Testis (tissue), 3 donors: ENCODE data around the gene WNK1. TPM values are rescaled to one million over a fixed set of nuclear protein-coding genes. Genes with fewer than 3 reads are reported as not detected.
A peak's percentile ranks its signal among the peaks of the same experiment; 100 is the strongest.

Experiments used
- DNase-seq: peaks from one replicate; pipeline ENCODE4 v3.0.0-alpha.2; 2019
- H3K27ac ChIP-seq, 2 donors: fragments of 200-600 bp; sonication (generic); one replicate each; pipeline ENCODE4 v1.5.1; 2019
- H3K27me3 ChIP-seq: fragments of 200-600 bp; sonication (generic); one replicate; pipeline ENCODE4 v1.5.1; 2019
- H3K36me3 ChIP-seq: fragments of 200-600 bp; sonication (generic); one replicate; pipeline ENCODE4 v1.5.1; 2017; ENCODE audit warnings: low read depth; ENCODE audit errors: missing control alignments
- H3K4me1 ChIP-seq: fragments of 200-600 bp; sonication (generic); one replicate; pipeline ENCODE4 v1.5.1; 2019
- H3K4me3 ChIP-seq, 2 donors: fragments of 200-600 bp; sonication (generic); one replicate each; pipeline ENCODE4 v1.5.1; 2017 to 2019
- H3K9me3 ChIP-seq: fragments of 200-600 bp; sonication (generic); one replicate; pipeline ENCODE4 v1.5.1; 2017
- CTCF ChIP-seq, 3 experiments: fragments of 450-650 bp in 2 of 3; fragments of 200-600 bp in 1 of 3; sonication (generic) in 1 of 3; IDR thresholded peaks; one replicate each; pipeline ENCODE4 v1.5.1; 2016 to 2019; ENCODE audit warnings: antibody characterized with exemption in 3 of 3, mild to moderate bottlenecking in 2 of 3, moderate library complexity in 1 of 3
- POLR2A ChIP-seq: fragments of 450-650 bp; IDR thresholded peaks from one replicate; pipeline ENCODE4 v1.6.1; 2017; ENCODE audit warnings: antibody characterized with exemption, mild to moderate bottlenecking, moderate library complexity
- WGBS, 2 donors: methylation state at CpG; one replicate each; pipeline ENCODE4 v1.1.5; 2018; 5-methylcytosine and 5-hydroxymethylcytosine counted together
- intact Hi-C: fragments of 100-400 bp; cut with DNase I; formaldehyde crosslinking; loops from one replicate; pipeline ENCODE4 v1.15.1; 2023; ENCODE audit warnings: low total_unique reads
- polyA plus RNA-seq: library from polyadenylated mRNA; stranded (reverse); fragments of 350-450 nt; fragmentation: Illumina TruSeq; extraction: RNeasy Lipid Tissue Mini Kit (QIAGEN cat#74804); gene quantifications from one replicate; pipeline ENCODE4 v1.2.3, GENCODE V29; 2014; ENCODE audit warnings: low read depth, low replicate concordance; ENCODE audit not compliant: insufficient read depth
- total RNA-seq, 2 donors: library from RNA; depleted of rRNA; stranded (reverse); fragments of >200 nt; gene quantifications; one replicate each; pipeline ENCODE4 v1.2.3, GENCODE V29; 2016

Gene WNK1
- total and polyA plus RNA-seq, 3 donors from 2014 or later = 152 to 276 (median 259) TPM

- TF ChIP-seq POLR2A (no peak), CTCF (IDR thresholded peaks at IDR 0.05) (no peak)
- 0 to 1% methylated on average over 35 to 63 of the region's 63 CpGs for WGBS, 2 donors
- intact Hi-C loops = loop anchor here (5.0 to 10.0 kb wide), 2 partner anchors 109 to 177 kb away; no protein-coding TSS in a partner anchor
These were observed 1.5 kb downstream of the WNK1 start for GRCh38 chr12:753611-754472.

GRCh38 chr12:754473-754820 is 2.1 kb downstream of the WNK1 start:
- intact Hi-C loops = loop anchor here (5.0 to 10.0 kb wide), 2 partner anchors 110 to 177 kb away; no protein-coding TSS in a partner anchor
- DNase-seq = peak; percentile 23
- Histone ChIP-seq H3K36me3 (no peaks in the 10 kb centered on the region), H3K4me1 (peaks cover 5% of the 10 kb centered on the region), H3K4me3 (peak overlapping the region; percentile 86 to 96), H3K27me3 (no peaks in the 10 kb centered on the region), H3K9me3 (no peaks in the 10 kb centered on the region), H3K27ac (peak overlapping the region; percentile 96 to 99)
- 0% methylated on average over 5 of the region's 5 CpGs for WGBS, 2 donors
- no peak for TF ChIP-seq POLR2A
- no peak for TF ChIP-seq CTCF (IDR thresholded peaks at IDR 0.05)

More at GRCh38 chr12:753611-754472, 1.5 kb downstream of the WNK1 start:
- H3K27ac ChIP-seq = peak overlapping the region; percentile 96 to 99
- H3K4me3 ChIP-seq = peak overlapping the region; percentile 86 to 96
- no peaks in the 10 kb centered on the region for H3K36me3 ChIP-seq
- peak; percentile 41 for DNase-seq
- no peaks in the 10 kb centered on the region for H3K9me3 ChIP-seq
- peaks cover 5% of the 10 kb centered on the region for H3K4me1 ChIP-seq
- H3K27me3 ChIP-seq = no peaks in the 10 kb centered on the region

GRCh38 chr12:754851-755562 is 2.6 kb downstream of the WNK1 start:
- Histone ChIP-seq H3K27ac (peak overlapping the region; percentile 96 to 99), H3K4me3 (peak overlapping the region; percentile 86 to 96), H3K9me3 (no peaks in the 10 kb centered on the region), H3K36me3 (no peaks in the 10 kb centered on the region), H3K27me3 (no peaks in the 10 kb centered on the region), H3K4me1 (peaks cover 5% of the 10 kb centered on the region)
- no peak for DNase-seq
- TF ChIP-seq POLR2A (no peak), CTCF (IDR thresholded peaks at IDR 0.05) (peak; percentile 50 to 64 (median 54))
- WGBS, 2 donors = 3 to 4% methylated on average over 7 of the region's 7 CpGs
- intact Hi-C loops = loop anchor here (5.0 to 10.0 kb wide), 2 partner anchors 110 to 178 kb away; no protein-coding TSS in a partner anchor

- H3K36me3 ChIP-seq = no peaks in the 10 kb centered on the region
- no peak for TF ChIP-seq CTCF (IDR thresholded peaks at IDR 0.05)
- no peak for TF ChIP-seq POLR2A
- intact Hi-C loops = loop anchor here (10.0 kb wide), 1 partner anchor 115 kb away; no protein-coding TSS in a partner anchor
- no peaks in the 10 kb centered on the region for H3K4me1 ChIP-seq
- 72 to 86% methylated on average over 1 of the region's 1 CpG for WGBS, 2 donors
- no peak overlapping the region for H3K27ac ChIP-seq
- no peak overlapping the region for H3K4me3 ChIP-seq
- no peak for DNase-seq
- no peaks in the 10 kb centered on the region for H3K27me3 ChIP-seq
- H3K9me3 ChIP-seq = no peaks in the 10 kb centered on the region
These were observed 7.2 kb downstream of the WNK1 start for GRCh38 chr12:759628-760027.
